CD4-positive, alpha-beta T cell treated with Interleukin-4 for 1 hour (primary cell): ENCODE measurements around the gene SLC40A1.
"Not testable (repeated sequence)": the region's sequence is repeated elsewhere in the genome, so short reads cannot be mapped to it uniquely, and the experiment has no call there.

ENCODE experiments used
- DNase-seq, 2 donors: peaks; one replicate each; pipeline ENCODE4 v3.0.0-alpha.2; 2020 to 2022

The SLC40A1 gene

GRCh38 chr2:189580658-189581353, at the start of gene SLC40A1:
Gene SLC40A1 (minus strand): TSS chr2:189580786. CDS start chr2:189580460, 326 bp downstream.
- DNase-seq: peak; percentile 48 to 63

GRCh38 chr2:189629531-189630453, 49.2 kb upstream of the SLC40A1 start:
- DNase-seq: no peak

- DNase-seq: no peak
Observed at GRCh38 chr2:189628817-189629530, 48.4 kb upstream of the SLC40A1 start.

- DNase-seq: no peak
Observed at GRCh38 chr2:189627789-189628188, 47.2 kb upstream of the SLC40A1 start.

GRCh38 chr2:189625636-189626035, 45.0 kb upstream of the SLC40A1 start:
- DNase-seq: no peak

- no peak for DNase-seq
Observed at GRCh38 chr2:189624648-189625355, 44.2 kb upstream of the SLC40A1 start.

- no peak for DNase-seq
Observed at GRCh38 chr2:189623049-189623448, 42.5 kb upstream of the SLC40A1 start.

- DNase-seq: no peak
Observed at GRCh38 chr2:189621781-189622180, 41.2 kb upstream of the SLC40A1 start.

- no peak for DNase-seq
Observed at GRCh38 chr2:189618197-189618596, 37.6 kb upstream of the SLC40A1 start.

GRCh38 chr2:189614585-189614984, 34.0 kb upstream of the SLC40A1 start:
- no peak for DNase-seq

GRCh38 chr2:189613650-189614420, 33.2 kb upstream of the SLC40A1 start:
- no peak for DNase-seq

- DNase-seq: no peak
Observed at GRCh38 chr2:189613077-189613636, 32.6 kb upstream of the SLC40A1 start.

- no peak for DNase-seq
Observed at GRCh38 chr2:189610700-189611099, 30.1 kb upstream of the SLC40A1 start.

GRCh38 chr2:189609853-189610252, 29.3 kb upstream of the SLC40A1 start:
- DNase-seq: no peak

- DNase-seq: no peak
Observed at GRCh38 chr2:189609423-189609816, 28.8 kb upstream of the SLC40A1 start.

- DNase-seq: no peak
Observed at GRCh38 chr2:189608795-189609422, 28.3 kb upstream of the SLC40A1 start.

GRCh38 chr2:189608170-189608569, 27.6 kb upstream of the SLC40A1 start:
- DNase-seq: no peak

- no peak for DNase-seq
Observed at GRCh38 chr2:189602233-189602632, 21.6 kb upstream of the SLC40A1 start.

GRCh38 chr2:189601652-189602051, 21.1 kb upstream of the SLC40A1 start:
- DNase-seq: not testable (repeated sequence)

- no peak for DNase-seq
Observed at GRCh38 chr2:189601043-189601442, 20.5 kb upstream of the SLC40A1 start.

- no peak for DNase-seq
Observed at GRCh38 chr2:189599245-189599644, 18.7 kb upstream of the SLC40A1 start.
